ENCODE measurements around the gene DENND1B.

The DENND1B gene

DNA sequence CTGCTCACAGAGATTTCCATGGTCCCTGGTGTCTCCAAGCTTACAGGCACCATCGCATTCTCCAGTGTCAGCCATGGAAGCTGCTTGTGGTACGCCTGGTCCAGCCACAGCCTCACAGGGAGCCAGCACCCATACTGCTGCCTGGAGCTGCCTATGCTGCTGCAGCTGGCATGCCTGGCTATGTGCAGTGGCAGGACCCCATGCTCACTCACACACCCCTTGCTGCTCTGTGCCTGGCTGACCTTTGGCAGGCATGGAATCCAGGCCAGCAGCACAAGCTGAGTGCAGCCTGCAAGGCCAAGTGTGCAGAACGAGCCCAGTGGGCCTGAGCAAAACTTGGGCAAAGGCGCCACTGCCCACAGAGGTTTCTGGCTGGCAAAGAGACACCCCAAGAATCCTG is 26.4 kb upstream of the DENND1B start:
- H3K9me3 ChIP-seq (ENCODE audit: control insufficient read depth, insufficient read depth, low read length): no peaks in the 10 kb centered on the region
- WGBS (ENCODE audit: insufficient coverage, insufficient read length): no CpG with 5 or more reads among the region's 4 CpGs

DNA sequence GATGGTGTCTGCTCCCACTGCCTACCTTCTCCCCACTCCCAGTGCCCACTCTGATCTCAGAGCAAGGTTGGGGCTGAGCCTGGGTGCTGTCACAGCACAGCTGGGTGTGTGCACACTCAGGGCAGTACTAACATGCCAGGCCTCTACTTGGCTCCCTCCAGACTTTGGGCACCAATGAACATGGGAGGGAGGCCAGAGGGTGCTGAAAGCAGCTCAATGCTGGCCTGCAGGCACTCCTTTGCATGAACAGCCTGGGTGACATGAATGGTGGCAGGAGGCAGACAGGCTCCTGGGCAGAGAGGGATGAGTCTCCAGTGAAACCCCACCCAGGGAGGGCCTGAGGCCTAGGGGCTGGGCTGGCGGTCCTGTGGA is 25.8 kb upstream of the DENND1B start:
- H3K4me1 ChIP-seq (ENCODE audit: control insufficient read depth, insufficient read depth, low read length): no peaks in the 10 kb centered on the region
- no peaks in the 10 kb centered on the region for H3K36me3 ChIP-seq (ENCODE audit: control insufficient read depth, insufficient read depth, low read length)
- no peak overlapping the region for H3K27ac ChIP-seq (ENCODE audit: low read length)
- H3K4me3 ChIP-seq (ENCODE audit: low read length): no peak overlapping the region
- WGBS (ENCODE audit: insufficient coverage, insufficient read length): no CpG with 5 or more reads among the region's 1 CpG
- no peaks in the 10 kb centered on the region for H3K27me3 ChIP-seq (ENCODE audit: control insufficient read depth, insufficient read depth, low read length)
- DNase-seq (ENCODE audit: low read depth, low spot score): no peak
- H3K9me3 ChIP-seq (ENCODE audit: control insufficient read depth, insufficient read depth, low read length): no peaks in the 10 kb centered on the region

More for the DNA sequence above, 26.4 kb upstream of the DENND1B start:
- no peaks in the 10 kb centered on the region for H3K27me3 ChIP-seq (ENCODE audit: control insufficient read depth, insufficient read depth, low read length)
- no peaks in the 10 kb centered on the region for H3K36me3 ChIP-seq (ENCODE audit: control insufficient read depth, insufficient read depth, low read length)
- H3K4me3 ChIP-seq (ENCODE audit: low read length): no peak overlapping the region
- no peaks in the 10 kb centered on the region for H3K4me1 ChIP-seq (ENCODE audit: control insufficient read depth, insufficient read depth, low read length)
- no peak overlapping the region for H3K27ac ChIP-seq (ENCODE audit: low read length)
- DNase-seq (ENCODE audit: low read depth, low spot score): no peak

DNA sequence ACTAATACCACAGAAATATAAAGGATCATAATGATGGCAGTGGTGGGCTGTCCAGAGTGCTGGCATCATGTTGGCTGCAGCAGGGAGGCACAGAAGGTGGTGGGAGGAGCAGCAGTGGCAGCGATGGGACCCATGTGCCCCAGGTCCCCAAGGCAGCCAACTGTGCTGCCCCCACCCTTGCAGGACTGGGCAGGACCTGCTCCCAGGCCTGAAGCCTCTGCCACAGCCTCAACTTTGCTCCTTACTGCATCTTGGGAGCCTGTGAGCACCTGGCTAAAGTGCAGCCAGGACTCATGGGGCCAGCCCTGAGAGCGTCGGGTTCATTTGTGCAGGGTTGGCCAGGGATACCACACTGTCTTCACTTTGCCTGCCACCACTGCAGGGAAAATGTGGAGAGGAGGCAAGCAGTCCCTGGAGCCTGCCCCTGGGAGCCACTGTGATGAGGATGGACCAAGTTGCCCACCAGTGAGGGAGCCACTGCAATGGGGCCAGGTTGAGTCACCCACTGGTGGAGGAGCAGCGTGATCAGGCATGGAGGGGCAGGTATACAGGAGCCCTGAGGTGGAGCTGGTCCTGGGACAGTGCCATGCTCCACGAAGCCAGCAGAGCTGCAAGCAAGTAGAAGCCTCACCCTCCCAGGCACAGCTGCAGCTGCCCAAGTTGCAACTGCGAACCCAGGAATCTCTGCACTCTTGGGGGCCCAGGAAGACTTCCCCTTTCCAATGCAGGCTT is 25.3 kb upstream of the DENND1B start:
- no peak for DNase-seq (ENCODE audit: low read depth, low spot score)
- Histone ChIP-seq H3K4me1 (ENCODE audit: control insufficient read depth, insufficient read depth, low read length) (no peaks in the 10 kb centered on the region), H3K27me3 (ENCODE audit: control insufficient read depth, insufficient read depth, low read length) (no peaks in the 10 kb centered on the region), H3K27ac (ENCODE audit: low read length) (no peak overlapping the region), H3K36me3 (ENCODE audit: control insufficient read depth, insufficient read depth, low read length) (no peaks in the 10 kb centered on the region), H3K9me3 (ENCODE audit: control insufficient read depth, insufficient read depth, low read length) (no peaks in the 10 kb centered on the region), H3K4me3 (ENCODE audit: low read length) (no peak overlapping the region)
- no CpG with 5 or more reads among the region's 6 CpGs for WGBS (ENCODE audit: insufficient coverage, insufficient read length)

DNA sequence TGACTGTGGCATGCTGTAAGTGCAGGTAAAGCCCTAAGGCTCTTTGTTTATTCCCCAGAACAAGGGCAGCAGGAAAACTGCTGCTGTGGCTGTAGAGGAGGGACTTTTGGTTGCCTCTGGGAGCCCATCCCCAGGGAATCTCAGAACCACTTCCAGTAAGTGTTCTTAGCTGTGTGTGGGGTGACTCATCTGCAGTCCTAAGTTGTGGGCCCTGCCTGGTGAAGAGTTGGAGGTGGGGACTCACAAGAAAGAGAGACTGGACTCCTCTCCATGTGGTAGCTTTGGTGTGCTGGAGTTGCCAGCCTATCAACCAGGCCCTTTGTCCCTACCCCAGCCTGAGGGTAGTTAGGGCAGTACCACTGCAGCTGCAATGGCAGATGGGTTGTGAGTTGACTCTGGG is 24.0 kb upstream of the DENND1B start:
- no peaks in the 10 kb centered on the region for H3K27me3 ChIP-seq (ENCODE audit: control insufficient read depth, insufficient read depth, low read length)
- H3K27ac ChIP-seq (ENCODE audit: low read length): no peak overlapping the region
- no peak for DNase-seq (ENCODE audit: low read depth, low spot score)
- no peak overlapping the region for H3K4me3 ChIP-seq (ENCODE audit: low read length)
- no peaks in the 10 kb centered on the region for H3K9me3 ChIP-seq (ENCODE audit: control insufficient read depth, insufficient read depth, low read length)
- H3K4me1 ChIP-seq (ENCODE audit: control insufficient read depth, insufficient read depth, low read length): no peaks in the 10 kb centered on the region
- no peaks in the 10 kb centered on the region for H3K36me3 ChIP-seq (ENCODE audit: control insufficient read depth, insufficient read depth, low read length)

DNA sequence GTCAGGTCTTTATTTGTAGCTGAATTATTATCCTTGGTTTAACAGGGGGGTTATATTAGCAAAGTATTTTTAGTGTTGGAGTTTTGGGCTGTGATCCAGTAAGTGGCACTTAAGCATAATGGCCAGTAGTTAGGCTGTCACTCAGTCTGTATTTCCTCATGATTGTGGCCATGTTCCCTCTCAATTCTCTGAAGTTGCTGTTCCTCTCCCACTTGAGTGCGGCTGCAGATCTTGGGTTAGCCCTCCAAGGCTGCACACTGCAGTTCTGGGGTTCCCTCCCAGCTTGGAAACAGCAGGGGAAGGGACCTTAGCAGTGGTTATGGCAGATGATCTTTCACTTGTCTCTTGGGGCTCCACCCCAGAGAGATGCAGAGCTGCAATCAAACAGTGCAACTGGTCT is 23.2 kb upstream of the DENND1B start:
- no peak overlapping the region for H3K27ac ChIP-seq (ENCODE audit: low read length)
- no peaks in the 10 kb centered on the region for H3K4me1 ChIP-seq (ENCODE audit: control insufficient read depth, insufficient read depth, low read length)
- no peak for DNase-seq (ENCODE audit: low read depth, low spot score)
- no peaks in the 10 kb centered on the region for H3K36me3 ChIP-seq (ENCODE audit: control insufficient read depth, insufficient read depth, low read length)
- H3K4me3 ChIP-seq (ENCODE audit: low read length): no peak overlapping the region
- H3K27me3 ChIP-seq (ENCODE audit: control insufficient read depth, insufficient read depth, low read length): no peaks in the 10 kb centered on the region
- H3K9me3 ChIP-seq (ENCODE audit: control insufficient read depth, insufficient read depth, low read length): no peaks in the 10 kb centered on the region
- WGBS (ENCODE audit: insufficient coverage, insufficient read length): no CpG with 5 or more reads among the region's 1 CpG

DNA sequence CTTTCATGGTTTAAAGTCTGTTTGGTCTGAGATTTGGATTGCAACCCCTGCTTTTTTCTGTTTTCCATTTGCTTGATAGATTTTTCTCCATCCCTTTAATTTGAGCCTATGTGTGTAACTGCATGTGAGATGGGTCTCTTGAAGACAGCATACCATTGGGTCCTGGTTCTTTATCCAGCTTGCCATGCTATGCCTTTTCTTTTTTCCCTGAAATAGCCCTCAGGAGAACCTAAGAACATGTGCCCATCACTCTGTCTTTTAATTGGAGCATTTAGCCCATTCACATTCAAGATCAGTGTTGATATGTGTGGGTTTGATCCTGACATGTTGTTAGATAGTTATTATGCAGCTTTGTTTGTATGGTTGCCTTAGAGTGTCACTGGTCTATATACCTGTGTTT is 21.7 kb upstream of the DENND1B start:
- no peaks in the 10 kb centered on the region for H3K36me3 ChIP-seq (ENCODE audit: control insufficient read depth, insufficient read depth, low read length)

DNA sequence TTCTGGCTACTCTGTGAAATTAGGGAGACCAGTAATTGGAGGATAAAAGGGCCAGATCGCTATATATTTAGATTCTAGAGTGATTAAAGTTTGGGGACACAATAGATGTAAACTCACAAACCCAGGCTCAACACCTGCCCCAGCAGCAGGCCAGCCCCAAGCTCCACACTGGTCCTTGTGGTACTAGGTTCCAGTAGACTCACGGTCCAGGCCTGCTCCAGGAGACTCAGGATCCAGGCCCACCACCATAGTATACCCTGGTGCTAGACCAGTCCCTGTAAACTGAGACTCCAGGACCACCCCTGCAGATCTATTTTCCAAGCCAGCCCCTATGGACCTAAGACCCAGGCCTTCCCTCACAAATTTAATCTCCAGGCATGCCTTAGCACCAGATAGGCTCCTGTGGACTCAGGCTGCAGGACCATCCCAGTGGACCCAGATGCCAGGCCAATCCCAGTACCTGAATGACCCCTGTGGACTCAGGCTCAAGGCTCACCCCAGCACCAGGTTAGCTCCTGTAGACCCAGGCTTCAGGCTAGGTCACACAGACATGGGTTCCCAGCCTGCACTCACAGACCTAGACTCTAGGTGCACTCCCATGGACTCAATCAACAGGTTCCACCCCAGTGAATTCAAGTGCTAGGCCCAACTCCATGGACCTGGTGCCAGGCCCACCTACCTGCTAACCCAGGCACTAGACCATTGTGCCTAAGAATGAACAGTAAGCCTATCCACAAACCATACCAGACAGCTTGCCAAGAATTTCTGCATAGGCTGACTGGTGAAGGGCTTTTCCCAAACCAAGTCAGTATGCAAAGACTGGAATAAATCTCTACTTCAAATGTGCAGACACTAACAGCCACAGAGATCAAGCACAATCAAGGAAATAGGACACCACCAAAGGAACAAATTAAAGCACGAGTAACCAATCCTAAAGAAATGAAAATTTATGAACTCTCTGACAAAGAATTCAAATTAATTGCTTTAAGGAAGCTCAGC is 13.8 kb upstream of the DENND1B start:
- Histone ChIP-seq H3K9me3 (ENCODE audit: control insufficient read depth, insufficient read depth, low read length) (no peaks in the 10 kb centered on the region), H3K27ac (ENCODE audit: low read length) (no peak overlapping the region), H3K4me3 (ENCODE audit: low read length) (no peak overlapping the region), H3K36me3 (ENCODE audit: control insufficient read depth, insufficient read depth, low read length) (no peaks in the 10 kb centered on the region), H3K4me1 (ENCODE audit: control insufficient read depth, insufficient read depth, low read length) (no peaks in the 10 kb centered on the region), H3K27me3 (ENCODE audit: control insufficient read depth, insufficient read depth, low read length) (no peaks in the 10 kb centered on the region)
- WGBS (ENCODE audit: insufficient coverage, insufficient read length): no CpG with 5 or more reads among the region's 3 CpGs
- no peak for DNase-seq (ENCODE audit: low read depth, low spot score)

More for the DNA sequence above, 21.7 kb upstream of the DENND1B start:
- H3K4me3 ChIP-seq (ENCODE audit: low read length): no peak overlapping the region
- H3K27ac ChIP-seq (ENCODE audit: low read length): no peak overlapping the region
- no peaks in the 10 kb centered on the region for H3K27me3 ChIP-seq (ENCODE audit: control insufficient read depth, insufficient read depth, low read length)
- no peaks in the 10 kb centered on the region for H3K4me1 ChIP-seq (ENCODE audit: control insufficient read depth, insufficient read depth, low read length)
- no peaks in the 10 kb centered on the region for H3K9me3 ChIP-seq (ENCODE audit: control insufficient read depth, insufficient read depth, low read length)
- DNase-seq (ENCODE audit: low read depth, low spot score): no peak

DNA sequence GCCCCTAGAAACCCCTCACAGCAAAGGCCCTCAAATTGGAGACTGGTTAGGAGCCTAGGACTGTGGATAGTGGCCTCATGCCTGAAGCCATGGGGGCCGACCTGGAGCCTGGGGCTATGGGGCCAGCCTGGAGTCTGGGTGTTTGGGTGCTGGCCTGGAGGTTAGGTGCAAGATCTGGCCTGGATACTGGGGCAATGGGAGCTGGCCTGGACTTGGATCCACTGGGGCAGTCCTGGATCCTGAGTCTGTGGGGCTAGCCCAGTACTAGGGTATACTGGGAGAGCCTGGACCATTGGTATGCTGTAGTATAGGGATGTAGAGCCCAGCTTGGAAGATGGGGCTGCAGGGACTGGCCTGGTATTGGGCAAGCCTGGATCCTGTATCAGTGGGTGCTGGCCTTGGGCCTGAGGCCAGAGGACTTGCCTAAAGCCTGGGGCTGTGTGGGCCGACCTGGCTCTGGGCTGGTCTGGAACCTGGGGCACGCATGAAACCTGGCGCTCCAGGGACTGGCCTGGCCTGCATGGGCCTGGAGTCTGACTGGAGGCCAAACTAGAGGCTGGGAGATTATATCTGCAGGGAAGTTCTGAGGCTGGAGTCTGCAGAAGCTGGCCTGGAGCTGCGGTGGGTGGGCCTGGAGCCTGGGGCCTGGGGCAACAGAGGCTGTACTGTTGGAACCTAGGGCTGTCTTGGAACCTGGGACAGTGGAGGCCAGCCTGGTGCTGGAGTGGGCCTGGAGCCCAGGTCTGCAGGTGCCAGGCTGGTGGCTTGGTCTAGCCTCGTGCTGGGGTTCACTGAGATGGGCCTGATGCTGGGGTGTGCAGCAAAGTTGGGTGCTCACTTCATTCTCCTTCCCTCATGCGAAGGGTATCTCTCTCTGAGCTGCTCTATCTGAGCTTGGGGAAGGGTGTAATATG is 12.6 kb upstream of the DENND1B start:
- no peaks in the 10 kb centered on the region for H3K4me1 ChIP-seq (ENCODE audit: control insufficient read depth, insufficient read depth, low read length)
- no peak for DNase-seq (ENCODE audit: low read depth, low spot score)
- H3K27ac ChIP-seq (ENCODE audit: low read length): no peak overlapping the region
- no peaks in the 10 kb centered on the region for H3K9me3 ChIP-seq (ENCODE audit: control insufficient read depth, insufficient read depth, low read length)
- no peaks in the 10 kb centered on the region for H3K27me3 ChIP-seq (ENCODE audit: control insufficient read depth, insufficient read depth, low read length)
- H3K36me3 ChIP-seq (ENCODE audit: control insufficient read depth, insufficient read depth, low read length): no peaks in the 10 kb centered on the region
- WGBS (ENCODE audit: insufficient coverage, insufficient read length): no CpG with 5 or more reads among the region's 7 CpGs
- H3K4me3 ChIP-seq (ENCODE audit: low read length): no peak overlapping the region

DNA sequence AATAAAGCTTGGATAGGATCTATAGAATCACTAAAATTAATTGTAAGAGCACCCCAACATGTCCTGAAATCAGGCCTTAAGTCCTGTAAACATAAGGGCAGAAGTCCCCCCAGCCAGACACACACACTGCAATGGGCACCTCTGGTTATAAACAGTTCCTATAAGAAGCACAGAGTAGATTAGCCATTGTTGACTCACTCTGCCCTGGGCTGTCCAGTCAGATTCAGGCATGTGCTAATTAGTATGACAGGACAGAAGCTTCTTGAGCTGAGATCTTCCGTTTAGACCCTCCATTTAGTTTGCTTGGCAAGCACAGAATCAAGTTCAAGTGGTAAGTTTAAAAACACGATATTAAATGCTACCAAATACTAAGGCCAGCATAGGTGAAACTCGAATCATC is 11.8 kb upstream of the DENND1B start:
- Histone ChIP-seq H3K27me3 (ENCODE audit: control insufficient read depth, insufficient read depth, low read length) (no peaks in the 10 kb centered on the region), H3K4me3 (ENCODE audit: low read length) (no peak overlapping the region), H3K27ac (ENCODE audit: low read length) (no peak overlapping the region), H3K4me1 (ENCODE audit: control insufficient read depth, insufficient read depth, low read length) (no peaks in the 10 kb centered on the region), H3K9me3 (ENCODE audit: control insufficient read depth, insufficient read depth, low read length) (no peaks in the 10 kb centered on the region), H3K36me3 (ENCODE audit: control insufficient read depth, insufficient read depth, low read length) (no peaks in the 10 kb centered on the region)
- WGBS (ENCODE audit: insufficient coverage, insufficient read length): no CpG with 5 or more reads among the region's 3 CpGs
- DNase-seq (ENCODE audit: low read depth, low spot score): no peak

DNA sequence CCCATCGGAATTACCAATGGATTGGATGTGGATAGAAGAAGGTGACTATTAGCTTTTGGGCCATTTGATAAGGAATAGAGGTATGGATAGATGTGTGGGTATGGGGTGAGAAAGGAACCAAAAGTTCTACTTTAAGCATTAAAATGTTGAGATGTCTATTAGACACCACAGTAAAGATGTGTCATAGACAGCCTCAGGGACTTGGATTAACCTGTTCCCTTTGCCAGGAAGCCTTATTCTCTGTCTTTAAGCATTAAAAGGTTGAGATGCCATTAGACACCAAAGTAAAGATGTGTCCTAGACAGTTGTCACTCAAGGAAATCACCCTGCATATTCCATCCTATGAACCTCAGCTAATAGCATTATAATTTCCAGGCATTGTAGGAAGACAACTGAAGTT is 11.0 kb upstream of the DENND1B start:
- no peaks in the 10 kb centered on the region for H3K9me3 ChIP-seq (ENCODE audit: control insufficient read depth, insufficient read depth, low read length)
- no peak for DNase-seq (ENCODE audit: low read depth, low spot score)
- no peaks in the 10 kb centered on the region for H3K4me1 ChIP-seq (ENCODE audit: control insufficient read depth, insufficient read depth, low read length)
- H3K36me3 ChIP-seq (ENCODE audit: control insufficient read depth, insufficient read depth, low read length): no peaks in the 10 kb centered on the region
- H3K27ac ChIP-seq (ENCODE audit: low read length): no peak overlapping the region
- H3K4me3 ChIP-seq (ENCODE audit: low read length): no peak overlapping the region
- WGBS (ENCODE audit: insufficient coverage, insufficient read length): no CpG with 5 or more reads among the region's 1 CpG
- H3K27me3 ChIP-seq (ENCODE audit: control insufficient read depth, insufficient read depth, low read length): no peaks in the 10 kb centered on the region
